HEK293 (cell line): Measurements from ENCODE around the gene CCDC61.

Source experiments
- CTCF ChIA-PET: fragments of 350-600 bp; formaldehyde crosslinking; extraction: SDS; loops from one replicate; lab custom pipeline; 2021; ENCODE audit warnings: antibody characterized with exemption; lab: Yijun Ruan, JAX
- POLR2A ChIA-PET: fragments of 300-600 bp; formaldehyde crosslinking; extraction: SDS; loops from one replicate; lab custom pipeline; 2020; ENCODE audit warnings: antibody characterized with exemption, inconsistent platforms; lab: Yijun Ruan, JAX
- H3K27ac ChIP-seq: fragments of 200-500 bp; sonication (Bioruptor generic); 2 replicates; pipeline ENCODE4 v1.5.1; 2014; ENCODE audit warnings: low read depth, low read length, control low read depth, inconsistent platforms; ENCODE audit errors: extremely low read depth
- H3K36me3 ChIP-seq, 2 experiments: fragments of 200-500 bp in 1 of 2; sonication (Bioruptor generic) in 1 of 2; 1 replicate in 1 of 2; 2 replicates in 1 of 2; pipeline ENCODE4 v1.5.1; 2014 to 2017; ENCODE audit warnings: inconsistent platforms in 2 of 2, low read length in 2 of 2; ENCODE audit not compliant: control insufficient read depth in 2 of 2, insufficient read depth in 1 of 2
- H3K4me1 ChIP-seq: fragments of 200-500 bp; sonication (Bioruptor generic); 2 replicates; pipeline ENCODE4 v1.5.1; 2014; ENCODE audit warnings: mild to moderate bottlenecking, low read length, inconsistent platforms; ENCODE audit not compliant: control insufficient read depth, insufficient read depth
- H3K4me3 ChIP-seq: 2 replicates; pipeline ENCODE4 v1.5.1; 2011; ENCODE audit warnings: low read depth, mild to moderate bottlenecking, control low read depth, low read length, moderate library complexity
- H3K9me3 ChIP-seq: fragments of 200-500 bp; sonication (Bioruptor generic); 2 replicates; pipeline ENCODE4 v1.5.1; 2014; ENCODE audit warnings: low read depth, low read length, inconsistent platforms; ENCODE audit not compliant: control insufficient read depth, insufficient read depth
- ATF2 ChIP-seq: fragments of 450-650 bp; formaldehyde crosslinking; IDR thresholded peaks from 2 replicates; pipeline ENCODE4 v1.5.1; 2016; ENCODE audit warnings: missing biosample characterization, missing genetic modification characterization, low read depth
- EGR2 ChIP-seq: fragments of 450-650 bp; formaldehyde crosslinking; IDR thresholded peaks from 2 replicates; pipeline ENCODE4 v1.5.1; 2016; ENCODE audit warnings: low read depth, missing biosample characterization, missing genetic modification characterization
- KLF16 ChIP-seq: fragments of 450-650 bp; formaldehyde crosslinking; IDR thresholded peaks from 2 replicates; pipeline ENCODE4 v1.5.1; 2017; ENCODE audit warnings: missing biosample characterization, missing genetic modification characterization
- KLF8 ChIP-seq: fragments of 450-650 bp; formaldehyde crosslinking; IDR thresholded peaks from 2 replicates; pipeline ENCODE4 v1.5.1; 2016; ENCODE audit warnings: missing biosample characterization, missing genetic modification characterization
- PRDM1 ChIP-seq: fragments of 450-650 bp; formaldehyde crosslinking; IDR thresholded peaks from 2 replicates; pipeline ENCODE4; 2016; ENCODE audit warnings: missing biosample characterization, missing genetic modification characterization
- SALL2 ChIP-seq: fragments of 450-650 bp; formaldehyde crosslinking; IDR thresholded peaks from 2 replicates; pipeline ENCODE4 v1.5.0; 2017; ENCODE audit warnings: missing biosample characterization, mild to moderate bottlenecking, missing genetic modification characterization, borderline replicate concordance
- SP3 ChIP-seq: fragments of 450-650 bp; formaldehyde crosslinking; IDR thresholded peaks from 2 replicates; pipeline ENCODE4 v1.5.1; 2016; ENCODE audit warnings: missing biosample characterization, missing genetic modification characterization
- ZBTB10 ChIP-seq: fragments of 450-650 bp; formaldehyde crosslinking; IDR thresholded peaks from 2 replicates; pipeline ENCODE4 v1.5.1; 2016; ENCODE audit warnings: missing biosample characterization, missing genetic modification characterization
- ZBTB17 ChIP-seq: fragments of 450-650 bp; formaldehyde crosslinking; IDR thresholded peaks from 2 replicates; pipeline ENCODE4 v1.5.1; 2016; ENCODE audit warnings: missing biosample characterization, missing genetic modification characterization
- ZBTB20 ChIP-seq: fragments of 450-650 bp; formaldehyde crosslinking; IDR thresholded peaks from 2 replicates; pipeline ENCODE4 v1.5.1; 2016; ENCODE audit warnings: missing biosample characterization, missing genetic modification characterization
- ZEB2 ChIP-seq: fragments of 450-650 bp; formaldehyde crosslinking; IDR thresholded peaks from 2 replicates; pipeline ENCODE4 v1.5.1; 2016; ENCODE audit warnings: missing biosample characterization, missing genetic modification characterization
- ZFHX2 ChIP-seq: fragments of 450-650 bp; formaldehyde crosslinking; conservative IDR thresholded peaks from 2 replicates; pipeline ENCODE4 v1.5.1; 2016; ENCODE audit warnings: missing biosample characterization, missing genetic modification characterization
- ZFP37 ChIP-seq: fragments of 450-650 bp; formaldehyde crosslinking; IDR thresholded peaks from 2 replicates; pipeline ENCODE4 v1.5.1; 2016; ENCODE audit warnings: missing biosample characterization, missing genetic modification characterization
- ZNF10 ChIP-seq: fragments of 450-650 bp; formaldehyde crosslinking; IDR thresholded peaks from 2 replicates; pipeline ENCODE4 v1.5.1; 2017; ENCODE audit warnings: missing biosample characterization, missing genetic modification characterization
- ZNF2 ChIP-seq: fragments of 450-650 bp; formaldehyde crosslinking; IDR thresholded peaks from 2 replicates; pipeline ENCODE4 v1.5.1; 2016; ENCODE audit warnings: missing biosample characterization, missing genetic modification characterization
- ZNF223 ChIP-seq: fragments of 450-650 bp; formaldehyde crosslinking; IDR thresholded peaks from 2 replicates; pipeline ENCODE4 v1.5.1; 2016; ENCODE audit warnings: missing biosample characterization, missing genetic modification characterization
- ZNF366 ChIP-seq: fragments of 450-650 bp; formaldehyde crosslinking; conservative IDR thresholded peaks from 2 replicates; pipeline ENCODE4 v1.5.1; 2016; ENCODE audit warnings: missing biosample characterization, missing genetic modification characterization
- ZNF600 ChIP-seq: fragments of 450-650 bp; formaldehyde crosslinking; IDR thresholded peaks from 2 replicates; pipeline ENCODE4 v1.5.1; 2016; ENCODE audit warnings: missing biosample characterization, missing genetic modification characterization
- ZNF654 ChIP-seq: fragments of 450-650 bp; formaldehyde crosslinking; IDR thresholded peaks from 2 replicates; pipeline ENCODE4 v1.5.1; 2016; ENCODE audit warnings: low read depth, missing biosample characterization, missing genetic modification characterization
- ZNF660 ChIP-seq: fragments of 450-650 bp; IDR thresholded peaks from 2 replicates; pipeline ENCODE4 v1.5.1; 2018; ENCODE audit warnings: missing biosample characterization, mild to moderate bottlenecking, missing genetic modification characterization
- ZNF704 ChIP-seq: fragments of 450-650 bp; formaldehyde crosslinking; IDR thresholded peaks from 2 replicates; pipeline ENCODE4 v1.5.1; 2016; ENCODE audit warnings: missing biosample characterization, missing genetic modification characterization
- TF ChIP-seq, protein P1 (sequence below): fragments of 450-650 bp; formaldehyde crosslinking; IDR thresholded peaks from 2 replicates; pipeline ENCODE4 v1.5.1; 2016; ENCODE audit warnings: missing biosample characterization, missing genetic modification characterization, borderline replicate concordance
- TF ChIP-seq, protein P2 (sequence below): fragments of 450-650 bp; IDR thresholded peaks from 2 replicates; pipeline ENCODE4 v1.5.1; 2018; ENCODE audit warnings: missing biosample characterization, missing genetic modification characterization
- TF ChIP-seq, protein P3 (sequence below): fragments of 450-650 bp; formaldehyde crosslinking; IDR thresholded peaks from 2 replicates; pipeline ENCODE4 v1.5.1; 2017; ENCODE audit warnings: missing biosample characterization, missing genetic modification characterization

CCDC61 gene

GRCh38 chr19:45995715-45996385, 583 bp downstream of the CCDC61 start:
- Histone ChIP-seq H3K4me1 (peaks cover 16% of the 10 kb centered on the region), H3K4me3 (peak overlapping the region; percentile 62), H3K9me3 (no peaks in the 10 kb centered on the region), H3K36me3 (peaks cover 4 to 6% of the 10 kb centered on the region in 2 experiments; a peak in 2 of 3 replicates), H3K27ac (no peak overlapping the region; the same call in 1 of the 2 replicates)
- CTCF ChIA-PET = interaction anchor here (0.6 to 3.4 kb wide), 9 partner anchors 9 to 529 kb away, joined by 3 to 26 read pairs (median 5); no protein-coding TSS in a partner anchor
- POLR2A ChIA-PET = interaction anchor here (0.6 to 2.2 kb wide), 27 partner anchors 9 to 924 kb away, joined by 3 to 30 read pairs (median 5); partner anchors contain the start of genes CCDC8, IRF2BP1, MYPOP and QPCTL
- TF ChIP-seq PRDM1 (peak; percentile 3; the same call in 1 of the 2 replicates), ZNF223 (tag by site-specific recombination) (no peak), ZNF600 (0 out of 2 replicates have a peak, but pooled peaks have one; percentile 31), KLF16 (tag by site-specific recombination) (0 out of 2 replicates have a peak, but pooled peaks have one; percentile 2), ZFP37 (tag by site-specific recombination) (peak; percentile 53; the same call in 1 of the 2 replicates), ZNF660 (tag by site-specific recombination) (peak; percentile 86), ZEB2 (0 out of 2 replicates have a peak, but pooled peaks have one; percentile 19), EGR2 (tag by site-specific recombination) (peak; percentile 4; the same call in 1 of the 2 replicates), SALL2 (tag by site-specific recombination) (no peak), ZBTB10 (tag by site-specific recombination) (0 out of 2 replicates have a peak, but pooled peaks have one; percentile 69), ZNF654 (tag by site-specific recombination) (no peak), ZNF10 (peak; percentile 95), ZNF2 (tag by site-specific recombination) (no peak; the same call in 1 of the 2 replicates), ZFHX2 (peak; percentile 69), KLF8 (peak; percentile 55; the same call in 1 of the 2 replicates), ATF2 (peak; percentile 96), ZBTB20 (tag by site-specific recombination) (peak; percentile 82; the same call in 1 of the 2 replicates), ZBTB17 (tag by site-specific recombination) (peak; percentile 5; the same call in 1 of the 2 replicates), ZNF366 (tag by site-specific recombination) (peak; percentile 58), SP3 (peak; percentile 4; the same call in 1 of the 2 replicates), ZNF704 (no peak)
- TF ChIP-seq, protein P1, sequence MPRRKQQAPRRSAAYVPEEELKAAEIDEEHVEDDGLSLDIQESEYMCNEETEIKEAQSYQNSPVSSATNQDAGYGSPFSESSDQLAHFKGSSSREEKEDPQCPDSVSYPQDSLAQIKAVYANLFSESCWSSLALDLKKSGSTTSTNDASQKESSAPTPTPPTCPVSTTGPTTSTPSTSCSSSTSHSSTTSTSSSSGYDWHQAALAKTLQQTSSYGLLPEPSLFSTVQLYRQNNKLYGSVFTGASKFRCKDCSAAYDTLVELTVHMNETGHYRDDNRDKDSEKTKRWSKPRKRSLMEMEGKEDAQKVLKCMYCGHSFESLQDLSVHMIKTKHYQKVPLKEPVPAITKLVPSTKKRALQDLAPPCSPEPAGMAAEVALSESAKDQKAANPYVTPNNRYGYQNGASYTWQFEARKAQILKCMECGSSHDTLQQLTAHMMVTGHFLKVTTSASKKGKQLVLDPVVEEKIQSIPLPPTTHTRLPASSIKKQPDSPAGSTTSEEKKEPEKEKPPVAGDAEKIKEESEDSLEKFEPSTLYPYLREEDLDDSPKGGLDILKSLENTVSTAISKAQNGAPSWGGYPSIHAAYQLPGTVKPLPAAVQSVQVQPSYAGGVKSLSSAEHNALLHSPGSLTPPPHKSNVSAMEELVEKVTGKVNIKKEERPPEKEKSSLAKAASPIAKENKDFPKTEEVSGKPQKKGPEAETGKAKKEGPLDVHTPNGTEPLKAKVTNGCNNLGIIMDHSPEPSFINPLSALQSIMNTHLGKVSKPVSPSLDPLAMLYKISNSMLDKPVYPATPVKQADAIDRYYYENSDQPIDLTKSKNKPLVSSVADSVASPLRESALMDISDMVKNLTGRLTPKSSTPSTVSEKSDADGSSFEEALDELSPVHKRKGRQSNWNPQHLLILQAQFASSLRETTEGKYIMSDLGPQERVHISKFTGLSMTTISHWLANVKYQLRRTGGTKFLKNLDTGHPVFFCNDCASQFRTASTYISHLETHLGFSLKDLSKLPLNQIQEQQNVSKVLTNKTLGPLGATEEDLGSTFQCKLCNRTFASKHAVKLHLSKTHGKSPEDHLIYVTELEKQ = no peak
- TF ChIP-seq, protein P2, sequence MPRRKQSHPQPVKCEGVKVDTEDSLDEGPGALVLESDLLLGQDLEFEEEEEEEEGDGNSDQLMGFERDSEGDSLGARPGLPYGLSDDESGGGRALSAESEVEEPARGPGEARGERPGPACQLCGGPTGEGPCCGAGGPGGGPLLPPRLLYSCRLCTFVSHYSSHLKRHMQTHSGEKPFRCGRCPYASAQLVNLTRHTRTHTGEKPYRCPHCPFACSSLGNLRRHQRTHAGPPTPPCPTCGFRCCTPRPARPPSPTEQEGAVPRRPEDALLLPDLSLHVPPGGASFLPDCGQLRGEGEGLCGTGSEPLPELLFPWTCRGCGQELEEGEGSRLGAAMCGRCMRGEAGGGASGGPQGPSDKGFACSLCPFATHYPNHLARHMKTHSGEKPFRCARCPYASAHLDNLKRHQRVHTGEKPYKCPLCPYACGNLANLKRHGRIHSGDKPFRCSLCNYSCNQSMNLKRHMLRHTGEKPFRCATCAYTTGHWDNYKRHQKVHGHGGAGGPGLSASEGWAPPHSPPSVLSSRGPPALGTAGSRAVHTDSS (tag by site-specific recombination) = peak; percentile 85
- TF ChIP-seq, protein P3, sequence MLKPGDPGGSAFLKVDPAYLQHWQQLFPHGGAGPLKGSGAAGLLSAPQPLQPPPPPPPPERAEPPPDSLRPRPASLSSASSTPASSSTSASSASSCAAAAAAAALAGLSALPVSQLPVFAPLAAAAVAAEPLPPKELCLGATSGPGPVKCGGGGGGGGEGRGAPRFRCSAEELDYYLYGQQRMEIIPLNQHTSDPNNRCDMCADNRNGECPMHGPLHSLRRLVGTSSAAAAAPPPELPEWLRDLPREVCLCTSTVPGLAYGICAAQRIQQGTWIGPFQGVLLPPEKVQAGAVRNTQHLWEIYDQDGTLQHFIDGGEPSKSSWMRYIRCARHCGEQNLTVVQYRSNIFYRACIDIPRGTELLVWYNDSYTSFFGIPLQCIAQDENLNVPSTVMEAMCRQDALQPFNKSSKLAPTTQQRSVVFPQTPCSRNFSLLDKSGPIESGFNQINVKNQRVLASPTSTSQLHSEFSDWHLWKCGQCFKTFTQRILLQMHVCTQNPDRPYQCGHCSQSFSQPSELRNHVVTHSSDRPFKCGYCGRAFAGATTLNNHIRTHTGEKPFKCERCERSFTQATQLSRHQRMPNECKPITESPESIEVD (tag by site-specific recombination) = no peak
